ENCODE data around the gene MMP8.

MMP8 gene

DNA sequence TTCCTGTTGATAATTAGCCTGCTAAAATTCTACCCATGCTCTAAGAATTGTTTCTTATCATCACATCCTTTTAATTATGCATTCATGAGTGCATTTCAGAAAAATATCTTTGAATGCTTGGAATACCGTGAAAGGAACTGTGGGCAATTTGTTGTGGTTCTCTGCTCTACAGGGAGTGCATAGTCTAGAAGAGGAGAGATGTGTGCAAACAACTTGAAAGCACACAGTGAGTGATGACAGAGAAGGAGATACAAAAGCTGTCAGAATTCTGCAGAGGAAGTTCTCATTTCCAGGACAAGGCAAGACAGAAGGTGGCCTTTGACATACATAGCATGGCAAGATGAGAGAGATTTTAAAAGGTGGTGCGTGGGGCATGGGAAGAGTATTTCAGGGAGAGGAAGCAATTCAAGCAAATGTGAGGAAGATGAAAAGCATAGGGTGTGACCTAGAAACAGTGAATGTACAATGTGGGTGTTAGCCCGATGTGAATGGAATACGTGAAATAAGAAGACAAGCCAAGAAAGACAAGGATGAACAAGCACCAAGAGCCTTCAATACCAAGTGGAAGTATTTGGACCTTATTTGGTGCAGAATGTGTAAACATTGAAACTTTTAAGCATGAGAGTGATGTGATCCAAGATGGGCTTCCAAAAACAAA is 5.0 kb downstream of the MMP8 start:
- no peak for FAIRE-seq

DNA sequence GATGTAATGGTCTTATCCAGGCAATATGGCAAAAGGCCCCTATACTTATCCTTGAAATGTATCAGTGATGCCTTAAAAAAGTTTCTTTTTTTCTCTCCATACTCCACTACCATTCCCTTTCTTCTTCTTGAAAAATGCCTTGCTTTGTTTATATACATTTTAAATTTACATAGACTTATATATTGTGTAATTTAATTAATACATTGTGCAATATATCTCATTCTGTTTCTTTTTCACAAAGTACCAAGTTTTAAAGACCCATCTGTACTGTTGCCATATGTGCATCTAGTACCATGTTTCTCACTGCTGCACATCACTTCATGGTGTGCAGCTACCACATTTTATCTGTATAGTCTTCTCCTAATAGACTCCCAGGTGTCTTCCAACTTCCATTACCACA is 7.5 kb downstream of the MMP8 start:
- no peak for FAIRE-seq

DNA sequence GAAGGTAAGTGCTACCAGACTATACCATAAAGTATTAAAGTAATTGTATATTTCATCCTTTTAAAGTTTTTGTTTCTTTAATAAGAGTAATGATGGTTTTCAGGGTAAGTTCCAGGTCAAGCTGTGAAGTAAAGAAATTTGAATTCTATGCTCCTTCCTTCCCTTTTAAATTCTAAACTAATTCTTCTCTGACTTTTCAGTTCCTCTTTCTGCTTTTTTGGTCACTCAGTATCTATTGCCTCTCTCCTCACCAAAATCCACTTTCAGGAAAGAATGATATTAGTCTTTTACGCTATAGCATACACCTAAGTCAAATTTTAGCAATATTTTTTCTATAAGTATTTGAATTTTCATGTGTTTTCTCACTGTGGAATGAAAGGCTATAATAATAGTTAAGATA is 8.2 kb downstream of the MMP8 start:
- FAIRE-seq = no peak

DNA sequence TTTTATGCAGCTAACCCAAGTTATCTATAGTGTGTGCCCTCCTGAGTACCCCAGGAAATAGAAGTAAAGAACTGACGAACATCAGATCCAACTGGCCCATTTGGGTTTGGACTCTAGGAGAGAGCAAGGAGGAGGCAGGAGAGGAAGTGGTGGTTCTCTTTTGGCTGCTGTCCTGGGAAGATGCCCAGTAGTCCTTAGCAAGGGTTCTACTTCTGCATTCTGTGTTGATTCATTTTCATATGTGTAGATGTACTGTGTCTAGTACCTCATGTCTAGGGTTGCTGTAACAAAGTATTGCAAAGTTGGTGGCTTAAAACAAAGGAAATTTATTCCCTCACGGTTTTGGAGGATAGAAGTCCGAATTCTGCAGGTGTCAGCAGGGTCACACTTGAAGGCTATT is 12.6 kb downstream of the MMP8 start:
- no peak for FAIRE-seq

DNA sequence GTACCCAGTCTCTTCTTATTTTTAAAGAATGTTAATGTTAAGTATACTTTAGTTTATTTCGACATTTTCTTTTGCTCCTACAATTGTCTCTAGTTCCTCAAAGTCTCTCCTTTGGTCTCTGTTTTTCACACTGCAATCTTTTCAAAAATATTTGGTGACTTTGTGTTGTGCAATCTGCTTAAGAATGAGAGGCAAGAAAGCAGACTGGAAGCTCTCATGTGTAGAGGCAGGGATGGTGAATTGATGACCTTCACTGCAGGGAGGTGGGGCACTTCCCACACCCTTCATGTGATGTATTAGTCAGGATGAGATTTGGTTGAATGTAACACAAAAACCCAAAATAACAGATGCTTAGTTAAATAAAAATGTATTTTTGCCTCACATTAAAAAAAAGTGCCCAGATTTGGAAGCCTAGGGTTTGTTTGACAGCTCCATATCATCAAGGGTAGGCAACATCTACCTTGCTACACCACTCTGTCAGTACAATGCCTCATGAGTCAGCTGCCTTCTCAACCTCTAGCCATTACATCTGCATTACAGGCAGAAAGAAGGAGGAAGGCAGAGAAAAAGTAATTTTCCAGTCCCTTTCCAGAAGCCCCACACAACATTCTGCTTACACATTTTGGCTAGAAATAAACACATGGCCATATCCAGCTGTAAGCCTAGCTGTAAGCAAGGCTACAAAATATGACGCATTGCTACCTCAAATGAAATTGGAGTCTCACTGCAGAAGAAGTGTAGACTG is 15.4 kb downstream of the MMP8 start:
- FAIRE-seq = no peak

DNA sequence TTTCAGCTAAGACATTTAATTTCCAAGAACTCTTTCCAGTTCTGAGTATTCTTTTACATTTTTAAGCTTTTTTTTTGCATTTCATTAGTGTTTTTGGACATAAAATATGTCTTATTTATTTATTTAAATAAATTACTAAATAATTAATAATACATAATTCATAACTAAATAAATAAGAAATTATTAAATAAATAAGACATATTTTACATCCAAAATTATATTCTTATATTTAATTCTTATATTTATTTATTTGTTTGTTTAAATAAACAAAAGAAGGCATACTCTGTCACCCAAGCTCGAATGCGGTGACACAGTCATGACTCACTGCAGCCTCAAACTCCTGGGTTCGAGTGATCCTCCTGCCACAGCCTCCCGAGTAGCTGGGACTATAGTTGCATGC is 16.1 kb downstream of the MMP8 start:
- peak; percentile 81 for FAIRE-seq

DNA sequence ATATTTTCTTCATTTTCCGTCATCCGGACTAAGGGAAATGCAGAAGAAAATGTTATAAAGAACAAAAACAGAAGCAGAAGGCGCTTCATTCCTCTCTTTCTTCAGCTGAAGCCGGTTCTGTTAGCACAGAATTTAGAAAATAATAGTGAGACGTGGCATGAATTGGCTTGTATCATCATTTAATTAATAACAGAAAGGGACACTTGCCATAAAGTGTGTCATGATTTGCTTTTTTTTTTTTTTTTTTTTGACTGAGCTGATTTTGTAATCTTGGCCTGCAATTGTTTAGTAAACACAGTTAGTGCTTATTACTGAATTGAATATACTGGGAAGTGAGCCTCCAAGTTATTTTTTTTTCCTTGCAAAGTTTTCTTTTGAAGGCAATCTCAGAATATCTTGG is 19.1 kb downstream of the MMP8 start, which contains the start of gene MMP27:
Gene MMP27, minus strand, starts transcription at position 144 of the 400 bp plus-strand sequence. Its CDS starts 55 bp downstream, at position 89.
- FAIRE-seq = peak; percentile 37

DNA sequence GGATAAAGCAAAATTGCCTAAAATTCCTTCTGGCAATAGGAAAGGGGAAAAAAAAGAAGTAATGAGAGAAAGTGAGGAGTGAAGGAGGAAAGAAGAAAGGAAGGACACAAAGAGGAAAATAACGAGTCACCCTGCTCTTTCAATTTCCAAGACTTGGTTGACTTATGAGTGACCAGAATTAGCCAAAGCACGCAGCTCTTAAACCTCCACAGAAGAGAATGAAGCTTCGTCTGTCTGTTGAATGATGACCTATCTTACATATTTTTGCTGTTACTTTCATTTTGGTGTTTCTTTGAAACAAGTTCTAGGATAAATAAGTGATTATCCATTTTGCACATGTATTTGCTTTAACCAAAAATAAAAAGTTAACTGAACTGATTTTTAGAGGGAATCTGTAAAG is 19.9 kb downstream of the MMP8 start:
- no peak for FAIRE-seq

DNA sequence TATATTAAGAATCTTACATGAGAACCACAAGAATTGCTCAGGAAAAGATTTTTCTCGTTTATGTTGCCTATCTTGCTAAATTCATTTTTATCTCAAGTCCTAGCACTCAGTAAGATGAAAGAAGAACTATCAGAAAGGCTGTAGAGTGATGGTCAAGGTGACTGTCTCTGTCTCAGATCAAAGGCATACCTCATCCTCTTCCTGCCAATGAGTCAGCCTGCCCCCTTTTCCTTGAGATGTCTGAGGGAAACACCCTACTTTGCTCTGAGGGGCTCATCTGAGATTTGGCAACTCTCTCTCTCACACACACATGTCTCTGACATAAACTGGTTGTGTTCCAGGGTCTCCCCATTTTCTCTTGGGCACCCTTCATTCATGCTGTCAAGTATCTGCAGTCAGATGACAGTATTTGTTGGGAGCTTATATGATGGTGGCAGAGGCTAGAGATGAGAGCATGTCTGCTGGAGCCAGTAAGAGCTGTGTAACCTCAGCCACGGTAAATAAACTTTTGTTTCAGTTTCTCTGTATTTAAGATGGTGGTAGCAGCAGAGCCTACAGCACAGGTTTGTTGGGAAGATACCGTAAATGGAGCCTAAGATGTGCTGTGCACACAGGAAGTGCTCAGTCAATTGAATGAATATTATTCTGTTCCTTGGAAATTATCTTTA is 20.8 kb downstream of the MMP8 start:
- FAIRE-seq = no peak

DNA sequence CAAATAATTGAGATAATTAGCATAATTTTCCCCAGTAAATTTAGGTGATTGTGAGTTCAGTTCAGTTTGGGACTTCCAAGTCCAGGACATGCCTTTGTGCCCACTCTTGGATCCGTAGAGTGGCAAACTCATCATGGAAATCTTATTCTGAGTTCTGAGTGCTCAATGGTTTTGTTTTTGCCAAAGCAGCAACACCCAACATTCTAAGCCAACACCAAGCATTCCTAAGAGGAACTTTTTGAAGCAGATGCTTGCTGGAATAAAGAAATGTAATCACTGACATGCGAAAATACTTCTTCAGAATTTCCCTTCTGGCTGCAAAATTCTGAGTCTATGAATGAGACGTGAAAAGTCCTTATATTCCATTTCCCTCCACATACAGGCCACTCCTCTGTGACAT is 29.6 kb downstream of the MMP8 start:
- FAIRE-seq = no peak

DNA sequence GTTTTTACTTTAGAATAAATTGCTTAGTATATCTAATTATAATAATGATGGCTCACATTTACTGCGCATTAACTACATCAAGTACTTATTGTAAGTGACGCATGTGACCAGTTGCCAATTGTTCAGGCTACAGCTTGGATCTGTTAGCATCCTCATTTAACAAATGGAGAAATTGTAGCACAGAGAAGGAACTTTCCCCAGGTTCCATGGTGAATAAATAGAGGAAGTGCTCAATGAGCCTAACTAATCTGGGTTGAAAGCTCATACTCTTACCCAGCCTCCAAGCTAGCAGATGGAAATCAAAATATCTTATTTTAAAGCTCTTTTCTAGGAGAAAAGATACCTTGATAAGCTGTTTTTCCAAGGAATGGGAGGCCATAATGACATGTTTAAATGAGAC is 39.0 kb downstream of the MMP8 start:
- no peak for FAIRE-seq

DNA sequence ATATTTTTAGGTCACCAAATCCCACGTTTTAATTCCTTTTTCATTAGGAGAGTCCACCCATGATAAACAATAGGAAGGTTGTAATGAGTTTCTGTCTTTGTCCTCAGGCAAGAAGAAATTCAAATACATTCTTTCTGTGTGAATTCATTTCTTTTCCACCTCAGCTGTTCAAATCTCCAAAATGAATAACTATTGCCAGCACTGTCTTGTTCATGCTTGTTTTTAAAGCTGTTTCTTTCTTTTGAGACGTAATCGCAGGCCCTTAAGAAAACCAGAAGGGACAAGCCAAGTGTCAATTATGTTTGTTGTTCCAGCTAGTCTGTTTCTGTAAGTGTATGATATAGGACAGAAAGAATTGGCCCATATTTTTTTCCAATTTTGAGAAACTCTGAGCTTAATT is 39.4 kb downstream of the MMP8 start:
- FAIRE-seq = peak; percentile 85

DNA sequence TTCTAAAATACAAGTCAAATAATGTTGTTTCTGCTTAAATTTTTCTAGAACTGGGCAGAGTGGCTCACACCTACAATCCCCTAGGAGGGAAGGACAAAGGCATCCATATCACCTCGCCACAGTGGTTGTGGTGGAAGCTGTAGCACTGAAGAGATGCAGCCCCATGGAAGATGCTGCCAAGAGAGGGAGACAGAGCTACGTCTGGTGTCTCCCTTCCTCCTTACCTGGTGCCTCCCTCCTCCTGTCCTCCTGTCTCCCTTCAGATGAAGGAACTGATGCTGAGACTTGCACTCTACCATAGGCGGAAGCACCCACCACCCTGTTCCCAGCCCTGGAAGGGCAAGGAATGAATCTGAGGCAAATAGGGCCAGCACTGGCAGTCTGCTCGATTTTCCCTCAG is 41.5 kb downstream of the MMP8 start:
- FAIRE-seq = no peak

DNA sequence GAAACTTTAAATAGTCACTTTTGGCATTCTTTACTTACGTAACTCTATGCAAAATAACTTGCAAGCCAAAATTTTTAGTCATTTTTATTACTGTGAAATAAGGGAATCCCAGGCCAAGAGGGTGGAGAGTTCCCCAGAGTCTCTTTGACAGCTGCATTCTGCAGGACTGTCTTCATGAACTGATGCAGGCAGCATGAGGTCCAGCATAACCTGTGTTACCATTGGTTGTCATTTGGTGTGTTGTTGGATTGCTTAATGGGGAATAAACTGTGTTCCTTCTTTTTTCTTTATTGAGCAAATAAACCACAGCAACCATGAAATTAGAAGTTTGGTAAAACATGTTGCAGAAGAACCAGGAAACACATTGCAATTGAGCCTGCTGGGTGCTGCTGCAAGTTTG is 43.8 kb downstream of the MMP8 start:
- FAIRE-seq = peak; percentile 41

DNA sequence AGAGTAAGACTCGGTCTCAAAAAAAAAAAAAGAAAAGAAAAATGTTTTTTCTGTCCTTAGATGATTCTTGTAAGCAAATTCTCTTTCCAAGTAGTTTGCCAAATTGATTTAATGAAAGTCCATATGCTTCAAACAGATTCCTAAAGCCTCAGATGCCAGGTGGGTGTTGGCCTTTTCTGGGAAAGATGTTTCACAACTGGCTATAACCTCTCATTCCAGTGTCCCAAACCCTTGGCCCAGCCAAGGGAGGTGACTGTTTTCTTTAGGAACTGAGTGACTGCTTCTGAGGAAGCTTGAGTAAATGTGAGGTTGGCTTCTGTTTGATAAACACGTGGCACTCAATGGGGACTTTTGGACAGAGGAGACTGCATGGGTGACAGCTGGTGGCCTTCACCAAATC is 46.7 kb downstream of the MMP8 start:
- no peak for FAIRE-seq

DNA sequence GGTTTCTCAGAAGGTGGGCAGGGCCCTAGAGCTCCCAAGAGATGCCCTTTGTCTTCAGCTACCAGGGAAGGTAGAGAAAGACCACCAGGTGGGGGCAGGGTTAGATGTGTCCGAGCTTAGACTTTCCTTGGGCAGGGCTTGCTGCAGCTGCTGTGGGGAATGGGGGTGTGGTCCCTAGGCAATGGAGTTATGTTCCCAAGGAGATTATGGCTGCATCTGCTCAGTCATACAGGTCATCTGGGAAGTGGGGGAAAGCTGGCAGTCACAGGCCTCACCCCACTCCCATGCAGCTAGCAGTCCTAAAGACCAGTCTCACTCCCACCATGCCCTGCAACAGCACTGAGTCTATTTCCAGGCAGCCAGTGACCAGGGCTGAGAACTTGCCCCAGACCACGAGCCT is 48.7 kb downstream of the MMP8 start:
- FAIRE-seq = no peak

DNA sequence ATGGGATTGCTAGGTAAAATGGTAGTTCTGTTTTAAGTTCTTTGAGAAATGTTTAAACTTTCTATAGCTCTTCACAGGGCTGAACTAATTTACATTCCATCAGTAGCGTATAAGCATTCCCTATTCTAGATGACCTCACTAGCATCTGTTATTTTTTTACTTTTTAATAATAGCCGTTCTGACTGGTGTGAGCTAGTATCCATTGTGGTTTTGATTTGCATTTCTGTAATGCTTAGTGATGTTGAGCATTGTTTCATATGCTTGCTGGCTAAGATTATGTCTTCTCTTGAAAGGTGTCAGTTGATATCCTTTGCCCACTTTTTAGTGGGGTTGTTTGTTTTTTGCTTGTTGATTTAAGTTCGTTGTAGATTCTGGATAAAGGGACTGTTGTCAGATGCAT is 55.1 kb downstream of the MMP8 start:
- no peak for FAIRE-seq

DNA sequence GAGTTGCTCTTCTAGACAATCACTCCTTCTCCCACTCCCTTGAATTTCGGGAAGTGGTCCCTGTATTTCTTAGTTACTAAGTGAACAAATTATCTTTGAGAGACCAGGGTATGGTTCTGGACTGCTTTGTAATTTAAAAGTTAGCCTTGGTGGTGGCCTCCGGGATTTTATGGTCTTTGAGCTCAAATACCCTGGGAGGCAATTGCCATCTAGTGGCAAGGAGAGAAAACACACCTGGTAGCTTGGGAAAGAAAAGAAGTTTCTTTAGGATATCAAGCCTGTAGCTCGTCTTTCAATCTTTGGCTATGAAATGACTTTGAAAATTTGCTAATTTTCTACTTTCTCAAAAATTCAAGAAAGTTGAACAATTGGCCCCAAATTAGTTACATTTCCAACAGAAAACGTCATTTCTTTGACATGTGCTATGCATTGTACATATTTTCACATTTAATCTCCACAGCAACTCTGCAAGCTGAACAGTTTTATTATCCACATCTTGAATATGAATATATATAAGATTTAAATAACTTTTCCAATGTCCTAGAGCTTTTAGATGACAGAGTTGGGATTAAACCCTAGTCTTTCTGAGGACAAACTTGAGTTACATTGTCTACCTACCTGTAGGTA is 58.3 kb downstream of the MMP8 start:
- FAIRE-seq = no peak

DNA sequence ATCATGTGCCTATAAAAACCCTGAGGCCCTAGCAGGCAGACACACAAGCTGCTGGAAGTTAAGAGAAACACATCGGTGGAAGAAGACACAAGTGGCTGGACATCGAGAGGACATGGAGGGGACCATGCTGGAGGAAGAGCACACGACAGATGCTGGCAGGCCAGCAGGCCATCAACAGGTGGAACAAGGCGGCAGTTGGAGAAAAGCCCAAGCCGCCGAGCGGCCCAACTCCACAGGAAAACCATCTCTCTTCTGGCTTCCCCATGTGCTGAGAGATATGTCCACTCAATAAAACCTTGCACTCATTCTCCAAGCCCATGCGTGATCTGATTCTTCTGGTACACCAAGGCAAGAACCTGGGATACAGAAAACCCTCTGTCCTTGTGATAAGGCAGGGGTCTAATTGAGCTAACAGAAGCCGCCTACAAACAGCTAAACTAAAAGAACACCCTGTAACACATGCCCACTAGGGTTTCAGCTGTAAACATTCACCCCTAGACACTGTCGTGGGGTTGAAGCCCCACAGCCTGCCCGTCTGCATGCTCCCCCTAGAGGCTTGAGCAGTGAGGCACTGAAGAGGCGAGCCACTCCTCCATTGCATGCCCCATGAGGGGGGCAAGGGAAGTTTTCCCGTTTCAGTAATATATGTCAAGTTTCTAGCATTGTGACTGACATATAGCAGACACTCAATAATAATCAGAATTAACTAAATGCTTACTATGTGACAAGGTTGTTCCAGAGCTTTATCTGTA is 60.6 kb downstream of the MMP8 start:
- FAIRE-seq = no peak

DNA sequence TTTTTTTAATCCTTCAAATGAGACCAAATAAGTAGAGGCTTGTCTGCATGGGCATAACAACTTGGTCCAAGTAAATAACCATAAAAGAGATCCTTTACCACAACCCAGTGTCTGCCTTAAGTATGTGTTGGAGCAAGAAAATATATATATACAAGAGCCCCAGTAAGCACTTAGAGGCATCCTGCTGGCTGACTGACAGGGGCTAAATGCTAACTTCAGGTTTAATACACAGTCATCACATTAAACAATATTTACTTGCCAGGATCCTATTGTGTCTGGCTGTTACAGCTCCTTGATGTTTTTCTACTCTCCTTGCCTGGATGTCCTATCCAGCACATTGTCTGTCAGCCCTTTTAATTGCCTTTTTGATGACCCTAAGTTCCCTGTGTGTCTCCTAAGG is 62.1 kb downstream of the MMP8 start:
- no peak for FAIRE-seq

Measured in endometrium (tissue), 2 donors.